ENCODE data around the gene KANSL1L. TPM values are rescaled to one million over a fixed set of nuclear protein-coding genes. Genes with fewer than 3 reads are reported as not detected.

The KANSL1L gene
- total and polyA plus RNA-seq, 2 experiments from 2014 or later, result 7.4 to 21.1 TPM

DNA sequence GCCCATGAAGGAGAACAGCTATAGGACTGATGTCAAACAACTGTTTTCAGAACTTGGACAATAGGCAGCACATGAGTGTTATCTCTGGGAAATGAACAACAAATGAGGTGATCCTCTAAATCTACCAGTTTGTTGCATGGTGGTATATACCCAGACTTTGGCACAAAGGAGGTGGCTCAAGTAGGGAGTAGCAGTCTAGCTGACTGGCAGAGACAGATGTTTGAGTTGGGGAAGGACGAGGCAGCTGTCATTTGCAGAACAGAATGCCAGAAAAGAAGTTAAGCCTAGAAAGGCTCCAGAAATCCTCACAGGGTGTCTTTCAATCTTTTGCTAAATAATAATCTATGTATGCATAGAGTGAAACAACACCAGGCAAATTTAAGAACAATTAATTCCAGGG, 121.4 kb downstream of the KANSL1L start:
- peaks cover 5% of the 10 kb centered on the region; the same call in 1 of the 2 replicates for H3K36me3 ChIP-seq (ENCODE audit: insufficient read depth)
- no peak overlapping the region for H2AFZ ChIP-seq

DNA sequence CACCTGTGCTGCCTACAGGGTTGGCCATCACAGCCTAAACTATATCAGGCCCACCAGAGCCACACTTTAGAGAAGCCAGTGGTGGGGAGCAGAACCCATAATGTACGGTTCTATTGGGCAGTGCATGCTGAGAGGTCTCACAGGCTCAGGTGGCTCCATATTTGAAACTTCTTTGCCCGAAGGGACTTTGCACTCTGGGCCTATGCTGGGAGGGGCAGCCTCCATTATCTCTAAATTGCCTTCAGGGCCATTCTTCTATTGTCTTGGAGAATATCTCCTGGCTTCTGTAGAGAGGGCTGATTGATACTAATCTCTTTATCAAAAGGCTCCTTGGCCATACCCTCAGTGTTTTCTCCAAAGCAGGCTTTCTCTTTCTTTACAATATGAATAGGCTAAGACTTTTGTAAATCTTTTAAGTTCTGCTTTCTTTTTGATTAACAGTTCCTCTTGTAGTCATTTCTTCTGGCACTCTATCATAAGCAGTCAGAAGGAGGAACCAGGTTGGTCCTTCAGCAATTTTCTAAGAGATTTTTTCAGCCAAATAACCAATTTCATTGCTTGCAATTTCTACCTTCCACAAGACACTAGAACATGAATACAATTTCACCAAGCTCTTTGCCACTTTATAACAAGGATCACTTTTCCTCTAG, 124.2 kb downstream of the KANSL1L start:
- ATAC-seq, result no peak
- H3K36me3 Mint-ChIP-seq (ENCODE audit: low read depth), result peaks cover 14% of the 10 kb centered on the region; the same call in 2 of the 3 replicates
- H3K27ac Mint-ChIP-seq, result no peak overlapping the region

More for the DNA sequence above, 121.4 kb downstream of the KANSL1L start:
- Histone ChIP-seq H3F3A (replicated peaks; ENCODE audit: low read depth) (no peaks in the 10 kb centered on the region), H4K20me1 (replicated peaks; ENCODE audit: insufficient read depth) (no peaks in the 10 kb centered on the region), H3K4me1 (ENCODE audit: insufficient read depth) (no peaks in the 10 kb centered on the region), H3K27me3 (ENCODE audit: insufficient read depth) (no peaks in the 10 kb centered on the region), H3K4me2 (no peak overlapping the region), H3K4me3 (no peak overlapping the region), H3K9me2 (ENCODE audit: insufficient read depth) (no peaks in the 10 kb centered on the region), H3K79me2 (replicated peaks; ENCODE audit: insufficient read depth) (no peaks in the 10 kb centered on the region), H3K27ac (ENCODE audit: low read depth) (no peak overlapping the region)
- DNase-seq (ENCODE audit: low spot score) (no peak), ATAC-seq (no peak)
- Mint-ChIP-seq H3K36me3 (ENCODE audit: low read depth) (peaks cover 28% of the 10 kb centered on the region; the same call in 2 of the 3 replicates), H3K9me3 (peaks cover 17% of the 10 kb centered on the region), H3K4me1 (no peaks in the 10 kb centered on the region), H3K4me3 (no peak overlapping the region), H3K27ac (no peak overlapping the region), H3K27me3 (ENCODE audit: insufficient read depth, low read depth, poor library complexity) (no peaks in the 10 kb centered on the region)
- TF ChIP-seq CREB1 (CRISPR knock-in tag; IDR thresholded peaks at IDR 0.05; ENCODE audit: low read depth) (no peak), POLR2AphosphoS5 (IDR thresholded peaks at IDR 0.05; ENCODE audit: low read depth) (no peak)

DNA sequence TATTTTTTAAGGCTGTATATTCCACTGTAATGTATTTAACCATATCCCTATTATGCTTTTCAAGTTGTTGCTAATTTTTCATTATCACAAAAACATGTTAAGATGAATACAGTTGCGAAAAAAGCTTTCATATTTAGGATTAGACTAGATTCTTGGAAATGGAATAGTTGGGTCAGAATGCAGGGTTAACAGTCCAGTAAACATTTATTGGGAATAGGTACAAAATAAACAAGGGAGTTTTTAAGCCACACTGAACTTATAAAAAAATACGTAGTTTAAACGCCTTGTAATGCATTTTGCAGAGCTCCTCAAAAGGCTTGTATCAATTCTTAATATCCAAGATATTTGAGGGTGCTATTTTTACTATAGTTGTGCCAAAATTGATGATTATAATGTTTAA, 133.1 kb downstream of the KANSL1L start:
- H3K4me3 Mint-ChIP-seq, result no peak overlapping the region
- Histone ChIP-seq H3F3A (replicated peaks; ENCODE audit: low read depth) (no peaks in the 10 kb centered on the region), H3K4me2 (no peak overlapping the region), H3K27me3 (ENCODE audit: insufficient read depth) (no peaks in the 10 kb centered on the region), H2AFZ (no peak overlapping the region), H3K79me2 (replicated peaks; ENCODE audit: insufficient read depth) (no peaks in the 10 kb centered on the region), H3K27ac (ENCODE audit: low read depth) (no peak overlapping the region), H3K9me2 (ENCODE audit: insufficient read depth) (no peaks in the 10 kb centered on the region), H3K4me1 (ENCODE audit: insufficient read depth) (no peaks in the 10 kb centered on the region), H3K4me3 (no peak overlapping the region), H4K20me1 (replicated peaks; ENCODE audit: insufficient read depth) (no peaks in the 10 kb centered on the region), H3K36me3 (ENCODE audit: insufficient read depth) (no peaks in the 10 kb centered on the region)
- H3K27ac Mint-ChIP-seq, result no peak overlapping the region
- no peaks in the 10 kb centered on the region for H3K27me3 Mint-ChIP-seq (ENCODE audit: insufficient read depth, low read depth, poor library complexity)
- no peaks in the 10 kb centered on the region for H3K4me1 Mint-ChIP-seq
- no peaks in the 10 kb centered on the region for H3K9me3 Mint-ChIP-seq
- DNase-seq (ENCODE audit: low spot score) (no peak), ATAC-seq (no peak)
- no peaks in the 10 kb centered on the region for H3K36me3 Mint-ChIP-seq (ENCODE audit: low read depth)
- TF ChIP-seq ZNF331 (CRISPR knock-in tag; IDR thresholded peaks at IDR 0.05; ENCODE audit: low read depth) (no peak), JUNB (IDR thresholded peaks at IDR 0.05; ENCODE audit: unreplicated experiment) (no peak), CREB1 (CRISPR knock-in tag; IDR thresholded peaks at IDR 0.05; ENCODE audit: low read depth) (no peak), NANOG (IDR thresholded peaks at IDR 0.05; ENCODE audit: borderline replicate concordance) (no peak), POLR2AphosphoS5 (IDR thresholded peaks at IDR 0.05; ENCODE audit: low read depth) (no peak), EZH2phosphoT487 (IDR thresholded peaks at IDR 0.05; ENCODE audit: unreplicated experiment) (no peak)
- TF ChIP-seq, protein P1, sequence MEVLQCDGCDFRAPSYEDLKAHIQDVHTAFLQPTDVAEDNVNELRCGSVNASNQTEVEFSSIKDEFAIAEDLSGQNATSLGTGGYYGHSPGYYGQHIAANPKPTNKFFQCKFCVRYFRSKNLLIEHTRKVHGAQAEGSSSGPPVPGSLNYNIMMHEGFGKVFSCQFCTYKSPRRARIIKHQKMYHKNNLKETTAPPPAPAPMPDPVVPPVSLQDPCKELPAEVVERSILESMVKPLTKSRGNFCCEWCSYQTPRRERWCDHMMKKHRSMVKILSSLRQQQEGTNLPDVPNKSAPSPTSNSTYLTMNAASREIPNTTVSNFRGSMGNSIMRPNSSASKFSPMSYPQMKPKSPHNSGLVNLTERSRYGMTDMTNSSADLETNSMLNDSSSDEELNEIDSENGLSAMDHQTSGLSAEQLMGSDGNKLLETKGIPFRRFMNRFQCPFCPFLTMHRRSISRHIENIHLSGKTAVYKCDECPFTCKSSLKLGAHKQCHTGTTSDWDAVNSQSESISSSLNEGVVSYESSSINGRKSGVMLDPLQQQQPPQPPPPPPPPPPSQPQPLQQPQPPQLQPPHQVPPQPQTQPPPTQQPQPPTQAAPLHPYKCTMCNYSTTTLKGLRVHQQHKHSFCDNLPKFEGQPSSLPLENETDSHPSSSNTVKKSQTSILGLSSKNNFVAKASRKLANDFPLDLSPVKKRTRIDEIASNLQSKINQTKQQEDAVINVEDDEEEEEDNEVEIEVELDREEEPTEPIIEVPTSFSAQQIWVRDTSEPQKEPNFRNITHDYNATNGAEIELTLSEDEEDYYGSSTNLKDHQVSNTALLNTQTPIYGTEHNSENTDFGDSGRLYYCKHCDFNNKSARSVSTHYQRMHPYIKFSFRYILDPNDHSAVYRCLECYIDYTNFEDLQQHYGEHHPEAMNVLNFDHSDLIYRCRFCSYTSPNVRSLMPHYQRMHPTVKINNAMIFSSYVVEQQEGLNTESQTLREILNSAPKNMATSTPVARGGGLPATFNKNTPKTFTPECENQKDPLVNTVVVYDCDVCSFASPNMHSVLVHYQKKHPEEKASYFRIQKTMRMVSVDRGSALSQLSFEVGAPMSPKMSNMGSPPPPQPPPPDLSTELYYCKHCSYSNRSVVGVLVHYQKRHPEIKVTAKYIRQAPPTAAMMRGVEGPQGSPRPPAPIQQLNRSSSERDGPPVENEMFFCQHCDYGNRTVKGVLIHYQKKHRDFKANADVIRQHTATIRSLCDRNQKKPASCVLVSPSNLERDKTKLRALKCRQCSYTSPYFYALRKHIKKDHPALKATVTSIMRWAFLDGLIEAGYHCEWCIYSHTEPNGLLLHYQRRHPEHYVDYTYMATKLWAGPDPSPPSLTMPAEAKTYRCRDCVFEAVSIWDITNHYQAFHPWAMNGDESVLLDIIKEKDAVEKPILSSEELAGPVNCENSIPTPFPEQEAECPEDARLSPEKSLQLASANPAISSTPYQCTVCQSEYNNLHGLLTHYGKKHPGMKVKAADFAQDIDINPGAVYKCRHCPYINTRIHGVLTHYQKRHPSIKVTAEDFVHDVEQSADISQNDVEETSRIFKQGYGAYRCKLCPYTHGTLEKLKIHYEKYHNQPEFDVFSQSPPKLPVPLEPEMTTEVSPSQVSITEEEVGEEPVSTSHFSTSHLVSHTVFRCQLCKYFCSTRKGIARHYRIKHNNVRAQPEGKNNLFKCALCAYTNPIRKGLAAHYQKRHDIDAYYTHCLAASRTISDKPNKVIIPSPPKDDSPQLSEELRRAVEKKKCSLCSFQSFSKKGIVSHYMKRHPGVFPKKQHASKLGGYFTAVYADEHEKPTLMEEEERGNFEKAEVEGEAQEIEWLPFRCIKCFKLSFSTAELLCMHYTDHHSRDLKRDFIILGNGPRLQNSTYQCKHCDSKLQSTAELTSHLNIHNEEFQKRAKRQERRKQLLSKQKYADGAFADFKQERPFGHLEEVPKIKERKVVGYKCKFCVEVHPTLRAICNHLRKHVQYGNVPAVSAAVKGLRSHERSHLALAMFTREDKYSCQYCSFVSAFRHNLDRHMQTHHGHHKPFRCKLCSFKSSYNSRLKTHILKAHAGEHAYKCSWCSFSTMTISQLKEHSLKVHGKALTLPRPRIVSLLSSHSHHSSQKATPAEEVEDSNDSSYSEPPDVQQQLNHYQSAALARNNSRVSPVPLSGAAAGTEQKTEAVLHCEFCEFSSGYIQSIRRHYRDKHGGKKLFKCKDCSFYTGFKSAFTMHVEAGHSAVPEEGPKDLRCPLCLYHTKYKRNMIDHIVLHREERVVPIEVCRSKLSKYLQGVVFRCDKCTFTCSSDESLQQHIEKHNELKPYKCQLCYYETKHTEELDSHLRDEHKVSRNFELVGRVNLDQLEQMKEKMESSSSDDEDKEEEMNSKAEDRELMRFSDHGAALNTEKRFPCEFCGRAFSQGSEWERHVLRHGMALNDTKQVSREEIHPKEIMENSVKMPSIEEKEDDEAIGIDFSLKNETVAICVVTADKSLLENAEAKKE (CRISPR knock-in tag; IDR thresholded peaks at IDR 0.05), result no peak

More for the DNA sequence above, 124.2 kb downstream of the KANSL1L start:
- Histone ChIP-seq H3K36me3 (ENCODE audit: insufficient read depth) (no peaks in the 10 kb centered on the region), H3K79me2 (replicated peaks; ENCODE audit: insufficient read depth) (no peaks in the 10 kb centered on the region), H3F3A (replicated peaks; ENCODE audit: low read depth) (no peaks in the 10 kb centered on the region), H2AFZ (no peak overlapping the region), H3K4me2 (no peak overlapping the region), H4K20me1 (replicated peaks; ENCODE audit: insufficient read depth) (no peaks in the 10 kb centered on the region), H3K9me2 (ENCODE audit: insufficient read depth) (no peaks in the 10 kb centered on the region), H3K4me1 (ENCODE audit: insufficient read depth) (no peaks in the 10 kb centered on the region), H3K4me3 (no peak overlapping the region), H3K27ac (ENCODE audit: low read depth) (no peak overlapping the region), H3K27me3 (ENCODE audit: insufficient read depth) (no peaks in the 10 kb centered on the region)
- Mint-ChIP-seq H3K4me3 (no peak overlapping the region), H3K9me3 (peaks cover 10% of the 10 kb centered on the region; the same call in 2 of the 3 replicates), H3K4me1 (no peaks in the 10 kb centered on the region), H3K27me3 (ENCODE audit: insufficient read depth, low read depth, poor library complexity) (no peaks in the 10 kb centered on the region)
- TF ChIP-seq ETS1 (IDR thresholded peaks at IDR 0.05), result no peak
- no peak for DNase-seq (ENCODE audit: low spot score)
